ENCODE results near the gene CHI3L2.
A peak's percentile ranks its signal among the peaks of the same experiment; 100 is the strongest.

Gene CHI3L2

GRCh38 chr1:111227851-111228747 lies 586 bp downstream of the CHI3L2 start:
- Histone ChIP-seq H2AK5ac (ENCODE audit: low read depth, low read length) (no peak overlapping the region), H3K18ac (ENCODE audit: low read length) (no peak overlapping the region), H3K23ac (ENCODE audit: low read depth, low read length, poor library complexity) (no peak overlapping the region), H3K9me3 (replicated peaks in 1 of 2; ENCODE audit: control insufficient read depth in 2 of 2, insufficient read depth in 1 of 2, low read depth in 1 of 2, low read length in 2 of 2) (no peaks in the 10 kb centered on the region), H3K4me3 (ENCODE audit: low read length in 2 of 2) (no peak overlapping the region), H3K4me2 (ENCODE audit: insufficient read depth, low read length, poor library complexity, severe bottlenecking) (no peak overlapping the region), H3K4ac (ENCODE audit: low read length) (no peak overlapping the region), H3K27ac (replicated peaks; ENCODE audit: low read length) (peak overlapping the region; percentile 9), H2BK12ac (ENCODE audit: low read length) (no peak overlapping the region), H3K79me1 (ENCODE audit: low read depth, low read length) (no peaks in the 10 kb centered on the region), H2BK15ac (ENCODE audit: low read length) (no peak overlapping the region), H2BK5ac (ENCODE audit: low read length) (no peak overlapping the region), H3K14ac (ENCODE audit: low read length) (no peak overlapping the region), H2AFZ (ENCODE audit: low read length) (no peak overlapping the region), H2BK120ac (ENCODE audit: low read depth, low read length) (no peak overlapping the region), H4K8ac (ENCODE audit: low read depth, low read length) (no peak overlapping the region), H3K27me3 (ENCODE audit: control insufficient read depth in 3 of 3, insufficient read depth in 3 of 3, low read depth in 1 of 3, low read length in 3 of 3) (no peaks in the 10 kb centered on the region), H3K4me1 (ENCODE audit: control insufficient read depth in 2 of 2, insufficient read depth in 1 of 2, low read depth in 1 of 2, low read length in 2 of 2) (no peaks in the 10 kb centered on the region), H4K91ac (ENCODE audit: low read depth, low read length, poor library complexity) (no peak overlapping the region), H3K36me3 (replicated peaks in 1 of 2; ENCODE audit: control insufficient read depth in 2 of 2, insufficient read depth in 2 of 2, low read length in 2 of 2) (no peaks in the 10 kb centered on the region), H3K9ac (ENCODE audit: low read depth, low read length, poor library complexity) (no peak overlapping the region)
- DNase-seq (ENCODE audit: low spot score) = no peak
- whole genome bisulfite sequencing, 2 donors (ENCODE audit: extremely low coverage in 2 of 2, insufficient read length in 2 of 2, insufficient replicate concordance in 1 of 2) = no CpG with 5 or more reads among the region's 6 CpGs

- H3K27me3 ChIP-seq (ENCODE audit: control insufficient read depth in 3 of 3, insufficient read depth in 3 of 3, low read depth in 1 of 3, low read length in 3 of 3) = no peaks in the 10 kb centered on the region
- no peak overlapping the region for H3K4me2 ChIP-seq (ENCODE audit: insufficient read depth, low read length, poor library complexity, severe bottlenecking)
- no peak overlapping the region for H2BK15ac ChIP-seq (ENCODE audit: low read length)
- no CpG with 5 or more reads among the region's 2 CpGs for WGBS, 2 donors (ENCODE audit: extremely low coverage in 2 of 2, insufficient read length in 2 of 2, insufficient replicate concordance in 1 of 2)
- H3K18ac ChIP-seq (ENCODE audit: low read length) = no peak overlapping the region
- H3K79me1 ChIP-seq (ENCODE audit: low read depth, low read length) = no peaks in the 10 kb centered on the region
- no peak overlapping the region for H3K23ac ChIP-seq (ENCODE audit: low read depth, low read length, poor library complexity)
- no peak overlapping the region for H2AFZ ChIP-seq (ENCODE audit: low read length)
- H2BK120ac ChIP-seq (ENCODE audit: low read depth, low read length) = no peak overlapping the region
- no peak overlapping the region for H3K9ac ChIP-seq (ENCODE audit: low read depth, low read length, poor library complexity)
- no peak overlapping the region for H3K14ac ChIP-seq (ENCODE audit: low read length)
- no peak overlapping the region for H4K8ac ChIP-seq (ENCODE audit: low read depth, low read length)
- no peak overlapping the region for H2AK5ac ChIP-seq (ENCODE audit: low read depth, low read length)
- no peak for DNase-seq (ENCODE audit: low spot score)
- H3K4ac ChIP-seq (ENCODE audit: low read length) = no peak overlapping the region
- no peaks in the 10 kb centered on the region for H3K4me1 ChIP-seq (ENCODE audit: control insufficient read depth in 2 of 2, insufficient read depth in 1 of 2, low read depth in 1 of 2, low read length in 2 of 2)
- H4K91ac ChIP-seq (ENCODE audit: low read depth, low read length, poor library complexity) = no peak overlapping the region
- no peak overlapping the region for H3K27ac ChIP-seq (replicated peaks; ENCODE audit: low read length)
- no peaks in the 10 kb centered on the region for H3K9me3 ChIP-seq (replicated peaks in 1 of 2; ENCODE audit: control insufficient read depth in 2 of 2, insufficient read depth in 1 of 2, low read depth in 1 of 2, low read length in 2 of 2)
- H2BK5ac ChIP-seq (ENCODE audit: low read length) = no peak overlapping the region
- H3K4me3 ChIP-seq (ENCODE audit: low read length in 2 of 2) = no peak overlapping the region
- no peaks in the 10 kb centered on the region for H3K36me3 ChIP-seq (replicated peaks in 1 of 2; ENCODE audit: control insufficient read depth in 2 of 2, insufficient read depth in 2 of 2, low read length in 2 of 2)
- H2BK12ac ChIP-seq (ENCODE audit: low read length) = no peak overlapping the region
Observed at GRCh38 chr1:111228748-111229126, 1.2 kb downstream of the CHI3L2 start.

DNA sequence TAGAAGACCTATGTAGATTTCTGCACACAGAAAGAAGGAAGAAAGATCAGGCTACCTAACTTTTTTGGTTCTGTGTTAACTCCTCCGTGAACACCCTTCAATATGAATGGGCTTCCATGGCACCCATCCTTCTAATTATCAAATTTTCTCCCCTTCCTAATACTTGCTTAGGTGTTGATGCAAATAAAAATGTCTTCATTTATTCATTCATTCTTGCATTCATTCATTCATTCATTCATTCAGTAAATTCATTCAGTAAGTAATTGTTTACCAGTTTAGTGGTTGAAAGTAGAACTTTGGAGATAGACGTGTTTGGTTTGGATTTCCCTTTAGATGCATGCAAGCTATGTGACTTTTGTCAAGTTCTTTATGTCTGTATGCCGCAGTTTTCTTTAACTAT lies 4.6 kb downstream of the CHI3L2 start:
- Histone ChIP-seq H2BK5ac (ENCODE audit: low read length) (no peak overlapping the region), H3K79me1 (ENCODE audit: low read depth, low read length) (no peaks in the 10 kb centered on the region), H4K91ac (ENCODE audit: low read depth, low read length, poor library complexity) (no peak overlapping the region), H3K4me3 (ENCODE audit: low read length in 2 of 2) (no peak overlapping the region), H3K4ac (ENCODE audit: low read length) (no peak overlapping the region), H3K4me1 (ENCODE audit: control insufficient read depth in 2 of 2, insufficient read depth in 1 of 2, low read depth in 1 of 2, low read length in 2 of 2) (peaks cover 0 to 2% of the 10 kb centered on the region in 2 donors), H2AFZ (ENCODE audit: low read length) (no peak overlapping the region), H3K14ac (ENCODE audit: low read length) (no peak overlapping the region), H3K27me3 (ENCODE audit: control insufficient read depth in 3 of 3, insufficient read depth in 3 of 3, low read depth in 1 of 3, low read length in 3 of 3) (no peaks in the 10 kb centered on the region), H3K9ac (ENCODE audit: low read depth, low read length, poor library complexity) (no peak overlapping the region), H2BK15ac (ENCODE audit: low read length) (no peak overlapping the region), H3K18ac (ENCODE audit: low read length) (no peak overlapping the region), H2AK5ac (ENCODE audit: low read depth, low read length) (no peak overlapping the region), H2BK120ac (ENCODE audit: low read depth, low read length) (no peak overlapping the region), H2BK12ac (ENCODE audit: low read length) (no peak overlapping the region), H3K23ac (ENCODE audit: low read depth, low read length, poor library complexity) (no peak overlapping the region), H3K27ac (replicated peaks; ENCODE audit: low read length) (no peak overlapping the region), H4K8ac (ENCODE audit: low read depth, low read length) (no peak overlapping the region), H3K4me2 (ENCODE audit: insufficient read depth, low read length, poor library complexity, severe bottlenecking) (no peak overlapping the region), H3K9me3 (replicated peaks in 1 of 2; ENCODE audit: control insufficient read depth in 2 of 2, insufficient read depth in 1 of 2, low read depth in 1 of 2, low read length in 2 of 2) (no peaks in the 10 kb centered on the region), H3K36me3 (replicated peaks in 1 of 2; ENCODE audit: control insufficient read depth in 2 of 2, insufficient read depth in 2 of 2, low read length in 2 of 2) (no peaks in the 10 kb centered on the region)
- no peak for DNase-seq (ENCODE audit: low spot score)
- WGBS, 2 donors (ENCODE audit: extremely low coverage in 2 of 2, insufficient read length in 2 of 2, insufficient replicate concordance in 1 of 2) = no CpG with 5 or more reads among the region's 3 CpGs

DNA sequence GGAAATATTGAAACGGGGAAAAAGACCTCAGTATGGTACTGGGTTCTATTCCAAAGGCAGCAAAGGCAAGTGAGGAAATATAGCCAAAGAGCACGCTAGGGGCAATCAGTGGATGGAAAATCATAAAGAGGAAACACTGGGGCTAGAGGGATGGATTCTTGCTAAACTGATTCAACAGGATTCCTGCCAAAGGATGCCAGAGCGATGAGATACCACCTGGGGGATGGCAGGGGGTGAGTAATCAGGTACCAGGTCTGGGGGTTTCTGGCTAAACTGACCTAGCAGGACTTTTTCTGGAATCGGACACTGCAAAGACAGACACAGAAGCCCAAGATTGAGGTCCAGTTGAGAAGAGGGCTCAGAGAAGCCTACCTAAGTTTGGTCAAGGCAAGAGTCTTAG lies 6.7 kb downstream of the CHI3L2 start:
- no peaks in the 10 kb centered on the region for H3K9me3 ChIP-seq (replicated peaks in 1 of 2; ENCODE audit: control insufficient read depth in 2 of 2, insufficient read depth in 1 of 2, low read depth in 1 of 2, low read length in 2 of 2)
- H3K4ac ChIP-seq (ENCODE audit: low read length) = no peak overlapping the region
- H3K4me2 ChIP-seq (ENCODE audit: insufficient read depth, low read length, poor library complexity, severe bottlenecking) = no peak overlapping the region
- H3K79me1 ChIP-seq (ENCODE audit: low read depth, low read length) = no peaks in the 10 kb centered on the region
- H3K4me1 ChIP-seq (ENCODE audit: control insufficient read depth in 2 of 2, insufficient read depth in 1 of 2, low read depth in 1 of 2, low read length in 2 of 2) = peaks cover 0 to 2% of the 10 kb centered on the region in 2 donors
- no peak overlapping the region for H2AFZ ChIP-seq (ENCODE audit: low read length)
- no peaks in the 10 kb centered on the region for H3K36me3 ChIP-seq (replicated peaks in 1 of 2; ENCODE audit: control insufficient read depth in 2 of 2, insufficient read depth in 2 of 2, low read length in 2 of 2)
- H3K4me3 ChIP-seq (ENCODE audit: low read length in 2 of 2) = no peak overlapping the region
- H2AK5ac ChIP-seq (ENCODE audit: low read depth, low read length) = no peak overlapping the region
- no peaks in the 10 kb centered on the region for H3K27me3 ChIP-seq (ENCODE audit: control insufficient read depth in 3 of 3, insufficient read depth in 3 of 3, low read depth in 1 of 3, low read length in 3 of 3)
- no peak overlapping the region for H2BK5ac ChIP-seq (ENCODE audit: low read length)
- H3K23ac ChIP-seq (ENCODE audit: low read depth, low read length, poor library complexity) = no peak overlapping the region
- no peak overlapping the region for H2BK15ac ChIP-seq (ENCODE audit: low read length)
- no peak overlapping the region for H4K8ac ChIP-seq (ENCODE audit: low read depth, low read length)
- H2BK120ac ChIP-seq (ENCODE audit: low read depth, low read length) = no peak overlapping the region
- no CpG with 5 or more reads among the region's 4 CpGs for WGBS, 2 donors (ENCODE audit: extremely low coverage in 2 of 2, insufficient read length in 2 of 2, insufficient replicate concordance in 1 of 2)
- no peak for DNase-seq (ENCODE audit: low spot score)
- H3K27ac ChIP-seq (replicated peaks; ENCODE audit: low read length) = no peak overlapping the region
- H4K91ac ChIP-seq (ENCODE audit: low read depth, low read length, poor library complexity) = no peak overlapping the region
- no peak overlapping the region for H2BK12ac ChIP-seq (ENCODE audit: low read length)
- no peak overlapping the region for H3K9ac ChIP-seq (ENCODE audit: low read depth, low read length, poor library complexity)
- H3K18ac ChIP-seq (ENCODE audit: low read length) = no peak overlapping the region
- H3K14ac ChIP-seq (ENCODE audit: low read length) = no peak overlapping the region

Measured in neuronal stem cell (in vitro differentiated cells).